ENCODE data around the gene COL4A6.

The COL4A6 gene

DNA sequence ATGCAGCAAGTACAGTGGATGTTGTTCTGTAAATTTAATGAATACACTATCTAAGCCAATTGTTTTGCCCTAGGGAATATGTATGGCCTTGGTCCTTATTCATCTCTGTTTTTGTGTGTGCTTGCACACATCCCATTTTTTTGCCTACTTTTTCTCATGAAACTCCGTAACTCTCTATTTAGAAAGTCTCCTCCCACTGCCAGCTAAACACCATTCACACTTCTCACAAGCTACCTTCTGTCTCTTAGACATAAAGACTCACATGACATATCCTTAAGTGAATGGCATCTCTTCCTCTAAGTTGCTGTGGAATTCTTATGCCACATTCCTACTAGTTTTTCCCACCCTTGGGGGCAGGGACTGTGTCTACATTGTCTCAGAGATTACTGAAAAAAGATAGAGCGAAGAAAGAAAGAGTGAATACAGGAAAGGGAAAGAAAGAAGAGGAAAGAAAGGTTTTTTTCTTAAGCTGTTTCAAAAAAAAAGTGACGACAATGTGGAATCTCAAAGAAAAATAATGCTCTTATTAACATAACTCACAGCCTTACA is 229.1 kb downstream of the COL4A6 start:
- no peak for DNase-seq

DNA sequence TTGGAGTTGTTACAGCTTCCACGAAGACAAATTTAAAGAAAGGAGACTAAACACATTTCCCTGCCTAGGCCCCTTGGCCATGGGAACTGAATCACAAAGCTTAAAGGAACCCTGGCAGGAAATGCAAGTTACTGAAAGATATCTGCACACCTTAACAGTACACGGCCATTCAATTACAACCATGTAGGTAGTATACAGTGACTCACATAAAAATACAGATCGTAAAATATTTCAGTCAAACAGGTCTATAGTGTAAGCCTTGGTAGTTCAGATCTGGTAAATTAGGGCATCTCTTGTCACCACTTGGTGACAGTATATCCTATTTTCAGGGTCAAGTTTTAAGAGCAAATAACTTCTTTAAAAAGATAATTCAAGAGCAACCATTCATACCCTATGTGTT is 234.7 kb downstream of the COL4A6 start:
- no peak for DNase-seq

DNA sequence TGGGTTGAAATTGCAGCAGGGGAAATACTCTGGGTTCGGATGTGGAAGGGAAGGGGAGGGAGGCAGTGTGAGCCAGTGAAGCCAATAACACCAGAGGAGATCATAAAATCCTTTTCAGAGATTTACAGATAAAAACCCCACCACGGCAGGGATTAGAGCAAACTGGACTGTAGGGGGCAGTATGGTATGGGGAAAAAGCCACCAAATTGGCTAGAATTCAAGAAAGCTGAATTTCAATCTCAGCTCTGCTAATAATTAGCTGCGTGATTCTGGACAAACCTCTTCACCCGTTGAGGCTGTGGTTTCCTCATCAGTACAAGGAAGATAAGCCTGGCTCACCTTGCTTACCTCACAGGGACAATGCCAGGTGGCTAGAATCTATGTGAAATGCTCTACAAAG is 238.5 kb downstream of the COL4A6 start:
- DNase-seq, result peak in 1 of 2 experiments; percentile 3

DNA sequence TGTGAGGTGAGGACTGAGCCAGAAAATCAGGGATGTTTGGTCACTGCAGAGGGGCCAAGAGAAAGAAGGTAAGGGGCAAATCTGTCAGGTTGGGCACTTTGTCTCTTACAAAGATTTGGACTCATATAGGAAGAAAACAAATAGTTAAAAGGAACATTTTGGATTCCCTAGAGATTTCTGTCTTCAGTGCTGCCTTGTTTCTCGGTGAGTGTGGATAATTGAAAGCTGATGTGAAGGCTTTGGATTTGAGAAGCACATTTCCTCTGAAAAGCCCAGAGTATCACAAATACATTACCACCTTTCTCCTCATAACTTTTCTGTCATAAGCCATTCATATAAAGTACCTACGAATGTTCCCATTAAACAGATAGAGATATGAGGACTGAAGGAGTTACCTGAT is 239.2 kb downstream of the COL4A6 start:
- no peak for DNase-seq

DNA sequence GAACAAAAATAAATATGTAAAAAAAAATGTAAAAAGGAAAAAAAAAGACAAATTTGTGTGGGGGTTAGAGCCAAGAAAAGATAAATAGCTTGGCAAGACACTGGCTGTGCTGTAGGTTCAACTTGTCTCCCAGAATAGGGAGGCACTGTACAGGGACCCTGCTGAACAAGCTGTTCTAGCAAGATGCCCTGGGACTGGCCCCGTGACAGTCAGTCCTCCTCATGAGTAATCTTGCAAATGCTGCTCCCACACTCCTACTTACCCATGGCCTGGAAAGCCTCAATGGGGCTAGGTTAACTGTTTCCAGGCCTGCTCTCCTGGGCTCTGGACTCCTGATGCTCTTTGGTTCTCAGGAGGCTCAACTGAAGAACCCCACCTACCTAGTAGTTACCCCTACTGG is 239.8 kb downstream of the COL4A6 start:
- no peak for DNase-seq

DNA sequence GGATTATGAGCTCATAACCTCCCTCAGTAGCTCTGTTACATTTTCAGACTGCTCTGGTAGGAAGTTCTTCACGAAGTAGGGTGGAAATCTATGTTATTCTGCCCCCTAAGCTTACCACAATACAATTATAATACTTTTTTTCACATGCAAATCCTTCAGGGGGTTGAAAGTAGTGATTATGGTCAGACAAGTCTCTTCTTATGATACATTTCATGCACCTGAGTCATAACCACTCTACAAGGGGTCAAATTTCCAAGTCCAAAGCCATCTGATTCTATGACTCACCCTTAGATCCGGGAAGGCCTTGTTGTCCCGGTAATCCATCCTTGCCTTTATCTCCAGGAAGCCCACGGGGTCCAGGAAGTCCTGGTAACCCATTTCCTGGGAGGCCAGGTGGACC is 251.4 kb downstream of the COL4A6 start:
- no peak for DNase-seq

DNA sequence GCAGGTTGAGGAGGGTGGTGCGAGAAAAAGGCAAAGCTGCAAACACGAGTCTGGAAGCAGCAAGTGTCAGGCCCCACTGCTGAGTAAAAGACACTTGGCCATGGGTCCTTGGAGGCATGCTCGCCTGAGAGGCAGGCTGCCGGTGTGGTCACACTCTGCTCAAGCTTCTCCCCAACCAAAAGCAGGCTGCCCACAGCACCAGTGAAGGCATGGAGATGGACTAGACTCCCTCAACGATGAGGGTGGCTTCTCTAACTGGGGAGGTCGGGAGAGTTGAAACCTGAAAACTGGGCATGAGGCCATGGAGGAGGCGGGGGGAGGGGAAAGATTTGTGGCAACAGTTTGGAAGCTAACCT is 260.1 kb downstream of the COL4A6 start:
- DNase-seq, result no peak

DNA sequence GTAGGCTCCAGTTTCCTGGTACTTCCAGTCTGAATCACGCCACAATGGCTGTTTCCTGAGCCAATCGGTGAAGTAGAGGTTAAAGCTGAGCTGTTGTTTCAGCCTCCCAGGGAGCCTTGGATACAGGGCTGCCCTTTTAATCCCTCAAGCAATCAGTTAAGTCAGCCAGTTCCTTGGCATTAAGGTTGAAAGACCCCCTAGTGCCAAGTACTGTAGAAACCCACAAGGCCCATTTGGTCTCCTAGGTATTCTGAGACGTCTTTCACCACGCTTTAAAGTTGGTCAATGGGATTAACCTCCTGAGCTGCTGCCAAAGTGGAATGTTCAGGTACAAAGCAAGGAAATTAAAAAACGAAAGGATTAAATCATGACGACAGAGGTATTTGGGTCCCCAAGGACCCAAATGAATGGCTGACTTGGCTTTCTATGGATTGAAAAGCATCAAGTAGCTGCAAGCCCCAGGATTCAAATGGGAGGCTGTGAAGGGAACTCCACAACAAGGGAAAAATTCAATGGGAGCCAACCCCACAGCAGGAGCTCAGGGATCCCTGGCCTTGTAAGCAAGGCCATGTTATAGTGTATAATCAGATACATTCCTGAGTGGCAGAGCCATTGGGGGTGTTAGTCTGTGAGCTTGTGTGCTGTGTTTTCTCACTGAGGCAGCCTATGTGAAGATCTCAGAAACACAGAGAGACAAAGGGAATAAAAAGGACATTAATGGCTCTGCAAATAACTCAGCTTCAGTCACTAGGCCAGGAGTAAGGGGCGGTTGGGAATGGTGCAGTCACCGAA is 260.7 kb downstream of the COL4A6 start:
- no peak for DNase-seq

DNA sequence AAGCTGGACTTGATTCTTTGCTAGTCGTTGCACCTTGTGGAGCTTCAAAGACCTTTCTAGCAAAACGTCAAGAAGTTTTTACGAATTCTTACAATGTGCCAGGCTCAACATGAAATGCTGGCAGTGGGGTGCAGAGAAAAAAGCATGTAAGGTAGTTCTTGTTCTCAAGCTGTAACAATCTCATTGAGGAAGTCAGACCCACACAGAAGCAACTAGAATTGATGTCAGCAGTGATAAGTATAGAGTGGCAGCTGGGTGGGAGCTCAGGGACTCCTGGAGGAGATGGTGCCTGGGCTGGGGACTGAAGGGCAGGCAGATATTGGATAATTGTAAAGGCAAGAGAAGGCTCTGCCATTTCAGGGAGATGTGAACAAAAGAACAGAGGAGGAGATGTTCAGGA is 264.3 kb downstream of the COL4A6 start:
- no peak for DNase-seq

DNA sequence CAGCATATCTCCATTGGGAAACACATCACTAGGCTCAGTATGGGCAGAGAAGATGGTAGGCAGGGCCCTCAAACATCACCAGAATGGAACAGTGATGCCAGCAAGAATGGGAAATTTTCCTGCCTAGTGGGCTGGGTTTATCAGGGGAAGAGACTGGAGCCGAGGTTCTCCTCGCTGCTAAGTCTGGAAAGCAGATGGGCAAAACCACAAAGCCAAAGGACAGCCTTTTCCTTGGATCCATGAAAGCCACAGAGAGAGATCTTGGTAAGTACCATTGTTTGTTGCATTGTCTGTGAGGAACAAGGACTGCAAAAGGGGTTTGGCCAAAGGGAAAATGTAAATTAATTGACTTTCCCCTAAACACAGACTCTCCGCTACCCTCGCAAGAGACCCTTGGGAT is 266.6 kb downstream of the COL4A6 start:
- no peak for DNase-seq

DNA sequence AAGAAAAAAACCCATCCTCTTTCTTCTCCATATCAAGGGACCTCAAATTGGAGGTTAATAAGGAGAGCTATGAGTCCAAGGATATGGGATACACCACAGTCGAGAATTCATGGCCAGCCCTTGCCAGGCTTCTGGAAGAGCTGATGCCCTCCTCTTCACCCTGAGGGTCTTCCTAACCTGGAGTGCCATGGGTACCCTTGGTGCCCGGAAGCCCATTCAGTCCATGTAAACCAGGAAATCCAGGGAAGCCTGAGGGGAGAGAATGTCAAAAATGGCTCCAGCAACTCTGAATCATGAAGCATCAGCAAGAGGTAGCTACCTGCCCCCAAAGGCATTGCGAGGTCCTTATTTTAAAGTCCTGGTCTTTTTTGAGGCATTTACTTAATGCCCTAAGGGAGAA is 268.5 kb downstream of the COL4A6 start:
- no peak for DNase-seq

DNA sequence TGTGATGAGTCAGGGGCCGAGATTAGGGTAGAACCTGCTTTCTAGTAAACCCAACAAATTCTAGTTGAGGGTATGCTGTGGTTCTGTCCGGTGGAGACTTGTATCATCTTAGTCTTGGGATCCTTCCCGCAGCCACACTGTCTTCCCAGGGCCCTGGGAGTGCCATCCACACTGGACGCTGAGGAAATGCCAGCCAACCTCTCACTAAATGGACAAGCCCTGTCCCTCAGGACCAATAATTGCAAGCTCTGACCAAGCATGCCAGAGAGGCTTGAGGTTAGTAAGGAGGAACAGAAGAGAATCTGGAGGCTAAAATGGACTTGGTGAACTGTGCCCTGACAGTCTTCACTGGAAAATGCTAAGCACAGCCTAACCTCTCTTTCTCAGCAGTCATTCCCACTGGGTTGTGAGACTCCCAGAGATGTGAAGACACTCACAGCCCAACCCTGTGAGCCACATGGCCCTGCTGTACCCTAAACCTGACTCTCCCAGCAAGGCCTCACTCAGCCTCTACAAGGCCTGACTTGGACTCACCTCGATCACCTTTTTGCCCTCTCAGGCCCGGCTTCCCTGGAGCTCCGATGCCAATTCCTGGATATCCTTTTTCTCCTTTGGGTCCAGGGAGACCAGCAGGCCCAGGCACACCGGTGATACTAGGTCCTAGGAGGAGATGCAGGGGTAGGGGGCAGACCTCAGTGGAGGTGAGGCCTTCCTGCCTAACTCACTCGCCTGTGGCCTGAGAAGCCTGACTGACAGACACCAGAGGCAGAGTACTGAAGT is 269.1 kb downstream of the COL4A6 start:
- no peak for DNase-seq

DNA sequence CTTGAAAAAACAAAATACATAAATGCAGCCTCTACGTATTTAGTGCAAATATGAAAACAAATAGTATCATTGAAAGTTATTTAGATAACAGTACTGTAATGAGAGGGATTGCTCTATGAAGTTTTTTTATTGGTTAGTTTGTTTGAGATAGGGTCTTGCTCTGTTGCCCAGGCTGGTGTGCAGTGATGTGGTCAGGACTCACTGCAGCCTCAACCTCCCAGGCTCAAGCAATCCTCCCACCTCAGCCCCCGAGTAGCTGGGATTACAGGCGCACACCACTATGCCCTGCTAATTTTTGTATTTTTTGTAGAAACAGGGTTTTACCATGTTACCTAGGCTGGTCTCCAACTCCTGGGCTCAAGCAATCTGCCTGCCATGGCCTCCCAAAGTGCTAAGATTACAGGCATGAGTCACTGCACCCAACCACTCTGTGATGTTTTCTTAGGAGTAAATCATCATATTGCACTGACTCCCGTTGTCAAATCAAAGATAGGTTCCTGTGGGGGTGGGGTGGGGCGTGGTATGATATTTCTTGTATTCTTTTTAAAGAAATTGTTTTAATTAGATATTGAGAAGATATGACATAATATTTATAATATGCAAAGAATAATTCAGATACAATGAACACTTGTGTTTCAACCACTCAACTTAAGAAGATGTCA is 270.9 kb downstream of the COL4A6 start:
- DNase-seq, result no peak

DNA sequence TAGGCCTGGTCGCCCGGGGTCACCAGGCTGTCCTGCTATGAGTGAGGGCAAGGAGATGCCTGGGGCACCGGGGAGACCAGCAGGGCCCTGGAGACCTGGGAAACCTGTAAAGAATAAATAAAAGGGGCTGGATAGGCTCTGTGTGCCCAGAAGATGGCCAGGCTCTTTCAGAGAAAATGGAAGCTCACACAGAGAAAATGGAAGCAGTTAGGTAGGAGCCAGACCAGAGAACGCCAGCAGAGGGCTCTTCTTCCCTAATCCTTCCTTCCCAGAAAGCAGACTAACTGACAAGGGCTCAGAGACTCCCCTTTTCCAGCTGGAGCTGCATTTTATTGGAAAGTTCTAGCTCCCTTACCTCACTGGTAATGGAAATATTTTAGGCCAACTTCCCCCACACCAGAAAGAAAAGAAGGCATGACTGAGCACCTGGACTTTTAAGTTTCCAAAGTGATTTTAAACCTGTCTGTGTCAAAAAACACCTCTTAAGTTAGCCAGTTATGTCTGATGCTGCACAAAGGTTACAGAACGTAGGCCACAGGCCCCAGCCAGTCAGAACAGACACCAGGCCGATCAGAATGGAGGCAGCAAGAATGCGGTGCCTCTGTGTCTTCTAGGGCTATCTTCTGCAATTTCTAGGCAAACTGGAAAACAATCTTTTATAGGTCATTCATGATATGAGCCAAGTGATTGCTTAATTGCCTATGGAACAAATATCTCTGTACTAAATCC is 272.7 kb downstream of the COL4A6 start:
- DNase-seq, result no peak

DNA sequence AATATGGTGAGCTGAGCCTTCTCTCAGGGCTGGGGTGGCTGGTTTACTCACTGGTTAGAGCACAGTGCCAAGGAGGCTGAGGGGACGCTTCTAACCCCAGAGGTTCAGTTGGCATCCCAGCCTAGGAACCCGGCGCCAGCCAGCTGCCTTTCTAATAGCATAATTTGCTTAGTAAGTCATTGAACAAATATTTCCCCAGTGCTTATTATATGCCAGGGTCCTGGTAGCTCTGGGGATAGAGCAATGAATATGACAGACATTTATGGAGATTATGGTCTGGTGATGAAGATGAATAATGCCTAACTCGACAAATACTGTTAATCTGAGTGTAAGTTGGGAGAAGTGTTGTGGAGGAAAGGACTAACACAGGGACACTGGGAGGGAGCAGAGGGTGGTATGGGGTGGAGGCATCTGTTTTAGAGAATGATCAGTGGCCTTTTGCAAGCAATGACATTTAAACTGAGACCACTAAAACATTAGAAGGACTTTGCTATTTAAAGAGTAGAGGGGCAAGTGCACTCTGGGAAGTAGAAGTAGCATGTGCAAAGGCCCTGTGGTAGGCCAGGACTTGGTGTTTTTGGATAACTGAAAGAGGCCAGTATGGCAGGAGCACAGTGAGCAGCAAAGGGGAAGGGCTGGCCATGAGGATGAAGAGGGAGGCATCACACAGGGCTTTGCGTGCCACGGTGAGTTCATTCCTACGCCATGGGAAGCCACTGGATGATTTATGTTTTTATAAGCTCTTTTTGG is 274.7 kb downstream of the COL4A6 start:
- DNase-seq, result no peak

DNA sequence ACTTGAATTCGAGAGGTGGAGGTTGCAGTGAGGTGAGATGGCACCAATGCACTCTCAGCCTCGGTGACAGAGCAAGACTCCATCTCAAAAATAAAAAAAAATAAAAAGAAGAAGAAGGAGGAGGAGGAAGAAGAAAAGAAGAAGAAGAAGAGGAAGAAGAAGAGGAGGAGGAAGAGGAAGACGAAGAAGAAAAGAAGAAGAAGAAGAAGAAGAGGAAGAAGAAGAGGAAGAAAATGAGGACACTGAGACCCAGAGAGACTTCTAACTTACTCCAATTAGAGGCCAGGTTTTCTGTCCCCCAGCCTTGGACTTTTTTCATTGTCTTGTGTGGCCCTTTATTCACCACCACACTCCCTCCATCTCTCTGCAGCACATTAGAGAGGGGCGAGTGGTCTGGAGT is 276.0 kb downstream of the COL4A6 start:
- DNase-seq, result no peak

DNA sequence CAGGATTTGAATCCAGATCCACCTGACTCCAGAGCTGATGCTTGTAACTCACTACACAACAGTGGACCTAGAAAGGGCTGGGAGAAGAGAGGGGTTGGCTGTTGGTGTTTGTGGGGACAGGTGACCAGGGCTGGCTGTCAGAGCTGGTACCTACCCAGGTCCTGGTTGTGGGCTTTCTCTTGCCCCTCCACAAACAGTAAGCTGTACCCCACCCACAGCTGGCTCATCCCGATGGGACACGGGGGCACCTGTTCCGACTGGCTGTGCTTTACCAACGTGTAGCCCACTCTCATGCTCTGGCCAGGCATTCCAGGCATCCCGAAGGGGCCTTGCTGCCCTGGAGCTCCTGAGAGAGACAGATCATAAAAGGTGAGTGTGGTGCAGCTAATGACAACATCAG is 277.9 kb downstream of the COL4A6 start:
- no peak for DNase-seq

DNA sequence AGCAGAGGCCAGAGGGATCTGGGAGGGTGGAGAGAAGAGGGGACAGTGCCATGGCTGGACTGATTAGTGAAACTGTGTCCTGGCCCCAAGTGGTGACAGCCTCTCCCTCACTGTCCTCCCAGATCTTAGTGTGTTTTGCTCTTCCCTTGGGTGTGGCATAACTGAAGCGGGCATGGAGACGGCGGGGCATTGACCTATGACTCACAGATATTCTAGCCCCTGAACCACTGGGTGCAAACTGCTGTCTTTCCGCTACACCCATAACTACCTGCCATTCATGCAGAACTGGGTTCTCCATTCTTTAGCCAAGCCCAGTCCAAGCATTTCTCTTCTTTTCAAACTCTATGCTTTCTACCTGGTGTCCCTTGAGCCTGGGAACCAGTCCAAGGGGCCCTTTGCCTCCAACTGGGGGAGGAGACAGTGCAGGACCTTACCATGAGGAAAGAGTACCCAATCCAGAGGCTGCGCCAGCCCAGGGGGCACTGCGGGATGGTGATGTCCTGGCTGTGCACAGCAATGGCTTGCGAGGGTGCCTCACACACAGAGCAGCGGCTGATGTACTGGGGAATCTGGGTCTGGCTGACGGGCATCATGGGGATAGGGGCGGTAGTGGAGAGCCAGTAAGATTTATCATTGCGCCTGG is 279.1 kb downstream of the COL4A6 start:
- DNase-seq, result no peak

DNA sequence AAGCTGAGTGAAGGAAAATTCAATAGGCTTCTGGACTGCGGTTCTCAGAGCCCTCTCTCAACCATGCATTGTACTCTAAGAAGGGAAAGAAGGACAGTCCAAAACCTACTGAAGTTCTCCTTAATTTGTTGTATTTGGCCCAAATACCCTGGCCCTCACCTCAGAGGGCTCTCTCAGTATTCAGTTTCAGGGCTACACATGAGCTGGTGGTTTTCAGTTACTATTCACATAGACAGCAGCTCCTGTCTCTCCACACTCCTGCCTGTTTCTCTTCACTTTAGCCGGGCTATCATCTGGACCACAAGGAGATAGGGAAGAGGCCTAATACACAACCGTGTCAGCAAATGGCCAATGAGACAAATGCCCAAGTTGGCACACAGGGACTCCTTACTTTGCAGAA is 280.6 kb downstream of the COL4A6 start:
- DNase-seq, result no peak

DNA sequence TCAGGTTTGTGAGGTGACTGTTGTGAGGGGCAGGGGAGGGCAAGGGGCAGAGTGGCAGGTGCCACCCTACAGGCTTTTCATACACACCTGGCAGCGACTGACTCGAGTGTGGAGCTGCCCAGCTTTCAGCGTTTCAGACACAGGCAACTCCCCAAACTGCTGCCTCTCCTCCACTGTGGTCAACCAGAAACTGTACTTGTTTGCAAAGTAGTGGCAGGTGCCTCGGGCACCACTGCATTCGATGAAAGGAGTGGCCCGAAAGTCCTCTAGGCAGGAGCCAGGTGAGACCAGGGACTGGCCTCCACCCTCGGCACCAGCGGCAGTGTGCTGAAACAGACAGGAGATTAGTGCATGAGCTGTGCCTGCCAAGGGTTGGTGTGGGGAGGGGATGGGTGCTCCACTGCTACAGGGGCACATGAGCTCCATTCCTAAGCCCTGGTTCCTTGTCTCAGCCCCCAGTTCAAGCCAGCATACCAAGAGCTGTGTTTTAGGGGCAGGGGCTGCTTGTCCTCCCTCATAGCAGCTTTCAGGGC is 281.2 kb downstream of the COL4A6 start:
- DNase-seq, result no peak

DNA sequence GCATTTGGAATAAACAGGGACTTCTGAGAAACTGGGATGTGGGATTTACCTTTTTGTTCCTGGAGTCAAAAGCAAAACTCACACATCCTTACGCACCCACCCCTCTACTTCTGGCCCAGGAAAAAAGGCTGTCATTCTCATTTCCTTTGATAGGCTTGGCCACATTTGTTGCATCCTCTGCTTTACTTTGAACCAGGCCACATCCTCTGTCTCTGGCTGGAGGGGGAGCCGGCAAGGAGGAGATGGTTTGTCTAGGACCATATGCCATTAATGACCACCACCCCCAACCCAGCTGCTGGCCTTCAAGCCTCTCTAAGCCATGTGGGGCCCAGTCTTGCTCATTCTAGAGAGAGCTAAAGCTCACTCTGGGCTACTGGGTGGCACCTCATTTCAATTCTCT is 282.1 kb downstream of the COL4A6 start:
- no peak for DNase-seq

DNA sequence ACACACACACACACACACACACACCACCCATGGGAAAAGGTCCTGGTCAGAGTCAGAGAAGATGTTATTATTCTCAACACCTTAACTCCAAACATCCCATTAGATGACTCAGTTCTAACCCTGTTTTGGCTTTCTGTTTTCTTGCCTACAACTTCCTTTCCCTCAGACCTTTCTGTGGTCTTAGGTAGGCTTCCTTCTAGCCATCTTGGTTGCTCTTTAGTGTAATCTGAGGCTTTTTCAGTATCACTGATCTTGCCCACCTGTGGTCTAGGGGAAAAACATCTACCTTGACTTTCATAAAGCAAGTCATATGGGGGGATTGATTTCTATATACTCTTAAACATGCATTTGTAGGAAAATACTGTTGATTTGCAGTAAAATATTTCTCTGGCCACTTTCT is 289.7 kb downstream of the COL4A6 start:
- DNase-seq, result no peak

Data from activated CD4-positive, alpha-beta T cell treated with anti-CD3 and anti-CD28 coated beads, Interleukin-2, amount 50 U/mL, for 48 hours (primary cell).